OCI-LY1 (cell line): ENCODE data around the gene CEMP1.

Source experiments
- EZH2 ChIP-seq: fragments of 200-600 bp; sonication (generic), shearing (Covaris generic); IDR thresholded peaks from 2 replicates; pipeline ENCODE4 v1.8.0; 2017; ENCODE audit warnings: borderline replicate concordance, mixed run types, mild to moderate bottlenecking, antibody characterized with exemption, low read length, moderate library complexity, mixed read lengths
- TF ChIP-seq, protein P1 (sequence below): fragments of 200-600 bp; sonication (generic), shearing (Covaris generic); IDR thresholded peaks from 2 replicates; pipeline ENCODE4 v1.5.1; 2017; ENCODE audit warnings: mild to moderate bottlenecking, antibody characterized with exemption, low read length, moderate library complexity, mixed read lengths

DNA sequence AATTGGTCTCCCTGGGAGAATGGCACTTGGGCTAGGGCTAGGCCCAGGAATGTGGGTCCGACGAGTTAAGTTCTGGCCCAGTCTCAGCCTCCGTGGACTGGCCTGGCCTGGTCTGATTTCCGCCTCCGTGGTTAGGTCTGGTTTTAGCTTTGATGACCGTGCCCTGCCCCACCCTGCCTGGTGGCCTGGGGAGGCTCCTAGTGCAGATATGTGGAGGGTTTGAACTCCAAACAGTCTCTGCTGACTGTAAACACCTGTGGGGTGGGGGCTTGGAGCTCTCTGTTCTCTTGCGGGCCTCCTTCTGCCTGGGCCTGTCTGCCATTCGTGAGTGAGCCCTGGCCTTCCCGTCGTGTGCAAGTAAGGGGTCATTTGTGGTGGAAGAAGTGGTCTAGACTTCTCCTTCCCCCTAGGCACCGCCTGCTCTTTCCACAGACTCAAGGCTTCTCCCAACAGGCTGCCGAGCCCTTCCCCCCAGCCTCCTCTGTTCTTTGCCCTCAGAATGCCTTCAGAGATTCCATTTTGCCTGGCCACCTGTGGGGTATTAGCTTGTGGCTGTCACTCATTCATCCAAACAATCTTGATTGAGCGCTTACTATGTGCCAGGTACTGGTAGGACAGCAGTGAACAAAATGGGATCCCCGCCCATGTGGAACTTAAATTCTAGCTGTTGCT is 15.9 kb downstream of the CEMP1 start:
- TF ChIP-seq, protein P1, sequence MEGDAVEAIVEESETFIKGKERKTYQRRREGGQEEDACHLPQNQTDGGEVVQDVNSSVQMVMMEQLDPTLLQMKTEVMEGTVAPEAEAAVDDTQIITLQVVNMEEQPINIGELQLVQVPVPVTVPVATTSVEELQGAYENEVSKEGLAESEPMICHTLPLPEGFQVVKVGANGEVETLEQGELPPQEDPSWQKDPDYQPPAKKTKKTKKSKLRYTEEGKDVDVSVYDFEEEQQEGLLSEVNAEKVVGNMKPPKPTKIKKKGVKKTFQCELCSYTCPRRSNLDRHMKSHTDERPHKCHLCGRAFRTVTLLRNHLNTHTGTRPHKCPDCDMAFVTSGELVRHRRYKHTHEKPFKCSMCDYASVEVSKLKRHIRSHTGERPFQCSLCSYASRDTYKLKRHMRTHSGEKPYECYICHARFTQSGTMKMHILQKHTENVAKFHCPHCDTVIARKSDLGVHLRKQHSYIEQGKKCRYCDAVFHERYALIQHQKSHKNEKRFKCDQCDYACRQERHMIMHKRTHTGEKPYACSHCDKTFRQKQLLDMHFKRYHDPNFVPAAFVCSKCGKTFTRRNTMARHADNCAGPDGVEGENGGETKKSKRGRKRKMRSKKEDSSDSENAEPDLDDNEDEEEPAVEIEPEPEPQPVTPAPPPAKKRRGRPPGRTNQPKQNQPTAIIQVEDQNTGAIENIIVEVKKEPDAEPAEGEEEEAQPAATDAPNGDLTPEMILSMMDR = no peak
- no peak for TF ChIP-seq EZH2
